Activated CD8-positive, alpha-beta T cell treated with anti-CD3 and anti-CD28 coated beads, Interleukin-2, amount 10 ng/mL, durations not matched to agents 7 days and 5 days (primary cell): Measurements from ENCODE around the gene GBX1. TPM values are rescaled to one million over a fixed set of nuclear protein-coding genes. Genes with fewer than 3 reads are reported as not detected.

ENCODE experiments used
- ATAC-seq: fragments of 150-1000 bp; cut with Tn5 transposase; one replicate; pipeline ENCODE4 v1.10.0; 2021; ENCODE audit warnings: moderate library complexity
- CTCF ChIA-PET: fragments of 350-600 bp; sonication (Branson Sonifier 250); formaldehyde crosslinking; loops from one replicate; lab custom pipeline; 2021; ENCODE audit warnings: antibody characterized with exemption; lab: Charles Lee
- POLR2A ChIA-PET: fragments of 350-600 bp; sonication (Branson Sonifier 250); formaldehyde crosslinking; loops from one replicate; lab custom pipeline; 2021; ENCODE audit warnings: antibody characterized with exemption; lab: Charles Lee
- DNase-seq: peaks from one replicate; pipeline ENCODE4 v3.0.0-alpha.2; 2020
- H3K27ac Mint-ChIP-seq: one replicate; pipeline ENCODE4 v1.8.0; 2021; ENCODE audit warnings: mild to moderate bottlenecking, mixed read lengths
- H3K27me3 Mint-ChIP-seq: one replicate; pipeline ENCODE4 v1.8.0; 2021; ENCODE audit warnings: low read depth, mixed read lengths
- H3K36me3 Mint-ChIP-seq: one replicate; pipeline ENCODE4 v1.8.0; 2021; ENCODE audit warnings: low read depth, mixed read lengths
- H3K4me1 Mint-ChIP-seq: one replicate; pipeline ENCODE4 v1.8.0; 2021; ENCODE audit warnings: low read depth, mixed read lengths
- H3K4me3 Mint-ChIP-seq: one replicate; pipeline ENCODE4 v1.8.0; 2021; ENCODE audit warnings: mild to moderate bottlenecking, mixed read lengths
- H3K9me3 Mint-ChIP-seq: one replicate; pipeline ENCODE4 v1.8.0; 2022; ENCODE audit warnings: mixed read lengths; ENCODE audit not compliant: insufficient read depth
- total RNA-seq, 2 experiments: library from RNA; stranded (reverse); gene quantifications; one replicate each; pipeline ENCODE4 v1.2.3, GENCODE V29; 2021

Gene GBX1
- total RNA-seq, 2 experiments from 2014 or later, result not detected

DNA sequence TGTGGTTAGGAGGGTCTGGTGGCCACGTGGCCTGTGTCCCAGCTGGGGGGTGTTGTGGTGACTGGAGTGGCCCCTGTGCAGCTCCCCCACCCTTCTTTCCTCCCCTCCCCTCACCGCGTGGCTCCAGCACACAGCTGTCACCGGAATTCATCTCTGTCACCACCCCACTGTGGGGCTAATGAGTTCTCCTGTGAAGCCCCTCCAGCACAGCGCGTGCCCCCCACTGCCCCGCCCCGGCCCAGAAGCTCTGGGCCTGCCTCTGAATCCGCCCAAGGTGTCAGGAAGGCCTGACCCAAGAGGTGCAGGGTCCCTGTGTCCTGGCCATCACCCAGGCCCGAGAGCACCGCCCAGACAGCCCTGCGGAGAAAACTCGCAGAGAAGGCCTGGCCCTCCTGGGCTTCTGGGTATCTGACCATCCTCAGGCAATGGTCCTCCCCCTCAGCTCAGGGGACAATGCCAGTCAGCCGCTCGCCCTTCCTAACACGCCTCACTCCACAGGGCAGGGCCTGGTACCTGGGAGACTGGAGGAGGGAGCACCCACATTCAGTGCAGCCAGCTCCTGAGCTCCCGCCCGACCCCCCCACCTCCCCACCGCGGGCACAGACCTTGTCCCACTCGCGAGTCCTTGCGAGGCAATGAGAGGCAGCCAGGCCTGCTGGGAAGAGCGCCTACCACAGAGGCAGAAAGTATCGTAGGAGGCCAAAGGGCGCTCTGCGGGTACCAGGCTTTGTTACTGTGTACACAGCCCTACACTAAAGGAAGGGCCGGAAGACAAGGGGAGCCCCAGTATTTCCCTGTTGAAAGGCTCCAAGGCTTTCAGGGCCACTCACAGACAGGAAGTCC, 38.2 kb downstream of the GBX1 start:
- ChIA-PET POLR2A (no interaction called here), CTCF (interaction anchor here (0.8 kb wide), 1 partner anchor 43 kb away, joined by 3 read pairs; no protein-coding TSS in a partner anchor)
- Mint-ChIP-seq H3K27ac (no peak overlapping the region), H3K4me3 (no peak overlapping the region), H3K27me3 (no peaks in the 10 kb centered on the region), H3K9me3 (no peaks in the 10 kb centered on the region), H3K4me1 (peaks cover 5% of the 10 kb centered on the region), H3K36me3 (no peaks in the 10 kb centered on the region)
- DNase-seq (no peak), ATAC-seq (no peak)

DNA sequence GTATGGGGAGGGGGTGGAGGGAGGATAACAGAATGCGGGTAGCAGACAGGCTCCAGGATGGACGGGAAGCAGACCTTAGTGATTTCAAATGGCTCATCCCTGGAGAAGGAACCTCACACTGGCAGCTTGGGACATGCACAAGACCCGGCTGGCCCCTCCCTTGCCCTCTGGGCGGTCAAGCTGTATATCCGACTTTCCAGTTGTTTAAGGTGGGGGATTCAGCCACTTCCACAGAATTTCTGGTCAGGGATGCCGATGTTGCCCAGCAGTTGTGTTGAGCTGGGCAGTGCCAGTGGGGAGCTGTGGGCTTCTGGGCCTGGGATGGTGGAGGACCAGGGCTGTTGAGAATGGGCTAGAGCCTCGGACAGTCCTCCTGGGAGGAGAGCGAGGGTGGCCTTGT, 38.8 kb downstream of the GBX1 start:
- CTCF ChIA-PET, result no interaction called here
- Mint-ChIP-seq H3K9me3 (no peaks in the 10 kb centered on the region), H3K4me3 (no peak overlapping the region), H3K27ac (no peak overlapping the region), H3K36me3 (no peaks in the 10 kb centered on the region), H3K4me1 (peaks cover 5% of the 10 kb centered on the region), H3K27me3 (no peaks in the 10 kb centered on the region)
- DNase-seq (no peak), ATAC-seq (no peak)
- POLR2A ChIA-PET, result no interaction called here

DNA sequence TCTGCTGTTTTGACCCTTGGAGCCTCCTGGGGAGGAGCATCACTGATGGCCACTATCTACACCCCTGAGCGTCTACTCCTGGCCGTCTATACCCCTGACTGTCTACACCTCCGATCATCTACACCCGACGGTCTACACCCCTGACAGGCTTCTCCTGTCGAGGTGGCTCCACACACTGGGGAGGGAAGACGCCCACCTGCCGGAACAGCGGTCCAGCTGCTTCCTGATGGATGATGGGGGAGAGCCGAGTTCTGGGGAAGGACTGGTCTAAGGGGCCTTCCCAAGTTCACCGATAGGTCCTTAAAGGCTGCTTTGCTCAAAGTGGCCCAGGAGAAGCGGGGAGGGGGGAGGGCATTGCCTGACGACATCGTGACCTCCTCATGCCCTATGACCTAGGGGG, 39.4 kb downstream of the GBX1 start:
- ChIA-PET POLR2A (interaction anchor here (0.7 kb wide), 1 partner anchor 477 kb away, joined by 4 read pairs; no protein-coding TSS in a partner anchor), CTCF (interaction anchor here (1.5 kb wide), 1 partner anchor 115 kb away, joined by 5 read pairs; no protein-coding TSS in a partner anchor)
- no peak overlapping the region for H3K27ac Mint-ChIP-seq

DNA sequence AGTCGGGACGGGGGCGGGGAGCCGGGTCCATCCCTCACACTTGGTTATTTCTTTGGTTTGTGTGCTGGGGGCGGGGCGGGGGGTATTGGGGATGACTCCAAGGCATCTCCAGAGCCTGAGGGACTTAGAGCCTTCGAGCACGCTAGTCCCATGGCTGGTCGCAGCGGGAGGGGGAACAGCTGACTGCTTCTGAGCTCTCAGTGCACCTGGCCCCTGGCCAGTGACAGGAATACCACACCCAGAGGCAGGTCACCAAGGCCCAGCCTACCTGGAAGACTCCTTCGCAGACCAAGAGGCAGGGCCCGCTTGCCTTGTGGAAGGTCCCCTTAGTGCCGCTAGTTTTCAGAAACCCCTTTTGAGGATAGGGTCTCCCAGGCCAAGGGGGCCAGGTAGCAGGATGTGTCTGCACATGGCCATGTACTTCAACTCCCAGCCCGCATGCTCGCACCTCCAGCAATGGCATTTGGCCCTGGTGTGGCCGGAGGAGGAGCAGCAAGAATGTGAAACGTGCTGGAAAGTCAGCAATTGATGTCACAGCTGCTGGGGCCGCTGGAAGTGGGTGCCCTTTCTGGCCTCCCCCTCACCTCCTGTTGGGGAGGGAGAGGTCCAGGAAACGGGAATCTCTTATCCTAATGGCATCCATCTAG, 40.9 kb downstream of the GBX1 start:
- Mint-ChIP-seq H3K4me1 (peaks cover 5% of the 10 kb centered on the region), H3K27me3 (no peaks in the 10 kb centered on the region), H3K4me3 (no peak overlapping the region), H3K9me3 (no peaks in the 10 kb centered on the region), H3K27ac (no peak overlapping the region), H3K36me3 (no peaks in the 10 kb centered on the region)
- ChIA-PET POLR2A (no interaction called here), CTCF (interaction anchor here (1.5 kb wide), 1 partner anchor 117 kb away, joined by 5 read pairs; no protein-coding TSS in a partner anchor)
- DNase-seq (no peak), ATAC-seq (no peak)

More for the DNA sequence above, 39.4 kb downstream of the GBX1 start:
- DNase-seq (no peak), ATAC-seq (no peak)
- H3K36me3 Mint-ChIP-seq, result no peaks in the 10 kb centered on the region
- peaks cover 5% of the 10 kb centered on the region for H3K4me1 Mint-ChIP-seq
- H3K9me3 Mint-ChIP-seq, result no peaks in the 10 kb centered on the region
- no peak overlapping the region for H3K4me3 Mint-ChIP-seq
- H3K27me3 Mint-ChIP-seq, result no peaks in the 10 kb centered on the region

DNA sequence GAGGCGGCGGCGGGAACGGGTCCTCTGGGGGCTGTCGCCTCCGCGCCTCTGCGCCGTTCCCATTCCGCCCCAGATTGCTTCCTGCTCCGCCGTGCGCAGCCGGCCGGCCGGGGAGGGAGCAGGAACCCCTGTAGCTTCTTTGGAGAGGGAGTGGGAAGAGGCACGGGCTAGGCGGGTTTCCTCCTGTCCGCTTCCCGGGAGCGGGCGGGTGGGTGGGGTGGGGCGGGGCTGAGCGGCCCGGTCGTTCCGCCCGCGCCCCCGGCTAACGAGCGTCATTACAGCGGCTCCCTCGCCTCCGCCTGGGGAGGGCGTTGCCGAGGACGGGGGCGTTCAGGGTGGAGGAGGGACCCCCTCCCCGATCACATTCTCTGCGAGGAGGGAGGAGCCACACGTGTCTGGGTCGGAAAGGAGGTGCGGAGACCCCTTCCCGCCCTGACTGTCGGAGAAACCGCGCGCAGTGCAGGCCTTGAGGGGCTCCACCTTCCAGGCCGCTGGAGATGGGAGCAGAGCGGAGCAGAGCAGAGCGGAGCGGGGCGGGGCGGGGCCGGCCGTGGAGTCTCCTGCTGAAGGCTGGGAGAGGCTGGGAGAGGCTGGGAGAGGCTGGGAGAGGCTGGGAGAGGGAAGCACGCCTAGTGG, 41.5 kb downstream of the GBX1 start:
- no peaks in the 10 kb centered on the region for H3K9me3 Mint-ChIP-seq
- no peaks in the 10 kb centered on the region for H3K27me3 Mint-ChIP-seq
- no peak overlapping the region for H3K27ac Mint-ChIP-seq
- ATAC-seq, result no peak
- H3K4me1 Mint-ChIP-seq, result peaks cover 5% of the 10 kb centered on the region
- ChIA-PET CTCF (interaction anchor here (0.6 to 2.4 kb wide), 4 partner anchors 44 to 257 kb away, joined by 3 to 15 read pairs (median 4); no protein-coding TSS in a partner anchor), POLR2A (no interaction called here)
- no peak for DNase-seq
- no peaks in the 10 kb centered on the region for H3K36me3 Mint-ChIP-seq
- H3K4me3 Mint-ChIP-seq, result no peak overlapping the region

DNA sequence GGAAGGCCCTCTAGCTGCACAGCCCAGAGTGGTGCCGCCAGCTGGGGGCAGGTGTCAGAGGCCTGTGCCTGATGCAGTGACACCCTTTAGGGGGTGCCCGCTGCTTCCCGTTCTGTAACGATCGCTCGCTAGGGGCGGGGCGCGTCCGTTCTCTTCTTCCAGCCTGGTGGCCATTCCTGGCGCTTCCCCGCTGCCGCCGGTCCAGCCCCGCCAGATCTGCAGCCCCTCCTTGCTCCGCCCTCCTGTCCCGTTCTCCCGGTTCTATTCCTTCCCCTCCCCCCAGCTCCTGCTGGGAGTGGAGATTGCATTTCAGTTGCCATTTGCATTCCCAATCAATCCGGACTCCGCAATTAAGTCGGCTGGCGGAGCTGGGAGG, 42.0 kb downstream of the GBX1 start:
- ChIA-PET POLR2A (no interaction called here), CTCF (interaction anchor here (0.6 to 2.4 kb wide), 5 partner anchors 23 to 256 kb away, joined by 3 to 15 read pairs (median 6); no protein-coding TSS in a partner anchor)
- DNase-seq, result no peak
- Mint-ChIP-seq H3K9me3 (no peaks in the 10 kb centered on the region), H3K4me1 (peaks cover 5% of the 10 kb centered on the region), H3K27ac (no peak overlapping the region), H3K27me3 (no peaks in the 10 kb centered on the region), H3K36me3 (no peaks in the 10 kb centered on the region), H3K4me3 (no peak overlapping the region)
- no peak for ATAC-seq

DNA sequence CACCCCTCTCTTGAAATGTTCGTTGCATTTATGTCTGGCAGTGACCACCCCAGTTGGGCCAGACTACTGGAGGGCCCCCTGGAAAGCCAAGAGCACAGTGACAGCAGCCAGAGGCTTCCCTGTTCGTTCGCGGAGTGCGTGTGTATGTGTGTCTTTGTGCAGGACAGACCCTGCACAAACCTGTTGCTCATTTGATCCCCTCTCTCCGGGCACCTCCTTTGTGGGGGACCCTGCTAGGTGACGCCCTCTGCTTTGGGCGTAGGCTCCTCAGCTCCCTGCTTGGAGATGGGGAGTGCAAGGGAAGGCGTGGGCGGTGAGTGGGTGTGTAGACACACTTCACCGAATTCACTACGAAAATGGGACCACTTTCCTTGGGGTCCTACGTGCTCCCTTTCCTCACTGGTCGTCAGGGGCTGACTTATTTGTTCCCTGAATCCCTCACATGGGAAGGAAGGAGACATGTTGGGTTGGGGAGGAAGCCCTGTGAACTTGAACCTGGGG, 42.5 kb downstream of the GBX1 start:
- POLR2A ChIA-PET, result no interaction called here
- Mint-ChIP-seq H3K27me3 (no peaks in the 10 kb centered on the region), H3K4me3 (no peak overlapping the region), H3K4me1 (peaks cover under 1% of the 10 kb centered on the region), H3K9me3 (no peaks in the 10 kb centered on the region), H3K36me3 (no peaks in the 10 kb centered on the region), H3K27ac (no peak overlapping the region)
- ATAC-seq (no peak), DNase-seq (no peak)
- CTCF ChIA-PET, result interaction anchor here (0.6 to 2.4 kb wide), 20 partner anchors 14 to 256 kb away, joined by 3 to 23 read pairs (median 7); partner anchors contain the start of genes ABCB8 and ABCF2

DNA sequence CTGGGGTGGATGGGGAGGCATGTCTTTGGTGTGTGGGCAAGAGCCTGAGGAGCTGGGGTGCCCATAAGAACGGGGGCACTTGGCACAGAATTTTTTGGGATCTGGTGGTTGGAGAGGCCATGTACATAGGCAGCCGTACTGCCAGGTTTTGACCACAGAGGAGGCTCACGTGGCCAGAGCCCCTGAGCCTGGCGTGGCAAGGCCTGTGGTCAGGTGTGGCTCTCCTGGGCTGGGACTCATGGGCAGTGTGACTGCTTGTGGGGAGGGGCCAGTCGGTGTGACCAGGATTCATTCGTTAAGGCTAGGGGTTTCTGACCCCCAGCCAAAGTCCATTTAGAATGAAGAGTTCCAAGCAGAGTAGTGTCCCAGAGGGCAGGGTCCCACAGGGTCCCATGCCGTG, 43.0 kb downstream of the GBX1 start:
- Mint-ChIP-seq H3K9me3 (no peaks in the 10 kb centered on the region), H3K4me3 (no peak overlapping the region), H3K27ac (no peak overlapping the region), H3K27me3 (no peaks in the 10 kb centered on the region), H3K36me3 (no peaks in the 10 kb centered on the region), H3K4me1 (no peaks in the 10 kb centered on the region)
- DNase-seq (no peak), ATAC-seq (no peak)
- CTCF ChIA-PET, result interaction anchor here (1.0 to 2.4 kb wide), 27 partner anchors 9 to 228 kb away, joined by 3 to 23 read pairs (median 6); partner anchors contain the start of genes ABCB8, ABCF2, ASB10 and CHPF2
- POLR2A ChIA-PET, result no interaction called here

DNA sequence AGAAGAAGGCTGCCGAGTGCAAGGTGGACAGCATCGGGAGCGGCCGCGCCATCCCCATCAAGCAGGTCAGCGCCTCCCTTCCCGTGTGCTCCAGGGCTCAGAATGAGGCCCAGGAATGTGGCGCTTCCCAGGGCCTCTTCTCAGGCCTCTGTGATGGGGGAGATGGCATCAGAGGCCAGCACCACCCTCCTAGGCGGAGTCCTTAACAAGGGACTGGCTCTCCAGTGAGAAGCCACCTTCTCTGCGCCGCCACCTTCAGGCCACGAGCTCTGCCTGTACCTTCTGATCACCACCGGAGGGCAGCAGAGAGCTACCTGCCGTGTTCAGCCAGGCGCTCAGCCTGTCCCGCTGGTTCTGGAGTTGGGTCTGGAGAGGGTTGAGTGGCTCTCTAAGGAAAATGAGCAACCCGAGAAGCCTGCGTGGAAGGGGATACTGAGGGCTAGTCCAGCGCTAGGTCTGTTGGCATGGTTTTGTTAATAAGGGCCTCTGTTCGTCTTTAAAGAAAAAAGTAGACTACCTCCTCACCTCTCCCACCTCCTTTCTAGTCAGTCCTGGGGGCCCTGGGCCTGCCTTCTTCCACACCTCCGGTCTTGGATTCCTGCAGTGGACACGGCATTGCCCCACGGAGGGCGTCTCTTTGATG, 43.6 kb downstream of the GBX1 start:
- POLR2A ChIA-PET, result interaction anchor here (0.5 to 0.6 kb wide), 2 partner anchors 17 to 46 kb away, joined by 3 read pairs; no protein-coding TSS in a partner anchor
- no peaks in the 10 kb centered on the region for H3K36me3 Mint-ChIP-seq
- no peaks in the 10 kb centered on the region for H3K4me1 Mint-ChIP-seq
- CTCF ChIA-PET, result interaction anchor here (0.6 to 2.4 kb wide), 32 partner anchors 8 to 242 kb away, joined by 3 to 23 read pairs (median 6); partner anchors contain the start of genes ABCB8, ABCF2, ASB10 and CHPF2
- peak; percentile 93 for ATAC-seq
- DNase-seq, result peak; percentile 88
- H3K9me3 Mint-ChIP-seq, result no peaks in the 10 kb centered on the region
- no peak overlapping the region for H3K27ac Mint-ChIP-seq
- H3K27me3 Mint-ChIP-seq, result no peaks in the 10 kb centered on the region
- H3K4me3 Mint-ChIP-seq, result no peak overlapping the region

DNA sequence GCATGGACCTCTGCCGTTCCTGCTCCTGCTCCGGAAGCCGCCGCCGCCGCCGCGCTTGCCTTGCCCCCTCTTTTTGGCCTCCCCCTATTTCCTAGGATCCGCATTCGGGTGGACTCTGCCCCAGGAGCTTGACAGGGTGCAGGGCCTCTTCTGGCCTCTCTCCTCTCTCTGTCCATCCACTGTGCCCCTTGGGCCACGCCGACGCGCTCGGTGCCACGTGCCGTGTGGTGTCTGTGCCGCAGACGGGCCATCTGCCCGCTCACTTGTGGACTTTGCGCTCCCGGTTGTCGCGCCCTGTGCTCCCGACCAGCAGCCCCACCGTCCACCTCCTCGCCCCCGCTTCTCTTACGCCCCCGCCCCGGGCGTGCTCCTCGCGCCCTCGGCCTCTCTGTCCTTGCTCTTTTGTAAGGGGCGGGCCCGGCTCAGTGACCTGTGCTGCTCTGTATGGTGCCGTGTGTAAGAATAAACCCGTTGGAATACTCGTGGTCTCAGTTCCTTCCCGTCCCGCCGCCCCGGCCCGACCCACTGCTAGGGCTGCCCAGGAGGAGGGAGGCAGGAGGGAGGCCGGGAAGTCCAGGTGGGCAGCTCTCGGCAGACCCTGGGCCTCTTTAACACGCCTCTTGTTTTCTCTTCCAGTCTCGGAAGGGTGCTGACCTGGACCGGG, 44.2 kb downstream of the GBX1 start:
- DNase-seq, result no peak
- H3K27ac Mint-ChIP-seq, result no peak overlapping the region
- ChIA-PET CTCF (interaction anchor here (0.6 to 2.4 kb wide), 32 partner anchors 8 to 241 kb away, joined by 3 to 23 read pairs (median 6); partner anchors contain the start of genes ABCB8, ABCF2, ASB10 and CHPF2), POLR2A (interaction anchor here (0.5 to 0.6 kb wide), 2 partner anchors 16 to 47 kb away, joined by 3 read pairs; no protein-coding TSS in a partner anchor)
- H3K4me3 Mint-ChIP-seq, result no peak overlapping the region
- no peaks in the 10 kb centered on the region for H3K27me3 Mint-ChIP-seq
- H3K4me1 Mint-ChIP-seq, result no peaks in the 10 kb centered on the region
- ATAC-seq, result no peak
- H3K36me3 Mint-ChIP-seq, result no peaks in the 10 kb centered on the region
- no peaks in the 10 kb centered on the region for H3K9me3 Mint-ChIP-seq
